ENCODE measurements around the gene HSD3B2.

HSD3B2 gene

DNA sequence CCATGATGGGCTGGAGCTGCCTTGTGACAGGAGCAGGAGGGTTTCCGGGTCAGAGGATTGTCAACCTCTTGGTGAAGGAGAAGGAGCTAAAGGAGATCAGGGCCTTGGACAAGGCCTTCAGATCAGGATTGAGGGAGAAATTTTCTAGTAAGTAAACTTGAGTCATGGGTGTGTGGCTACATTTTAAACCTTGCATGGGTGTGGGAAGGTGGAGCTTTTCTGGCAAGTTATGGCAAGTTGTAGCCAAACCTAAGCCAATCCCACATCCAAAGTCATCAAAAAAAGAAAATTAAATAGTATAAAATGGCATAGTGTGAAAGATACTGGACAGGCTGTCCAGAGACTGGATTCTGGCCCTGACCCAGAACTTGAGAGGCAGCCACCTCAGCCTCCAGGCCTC is 52.3 kb downstream of the HSD3B2 start:
- no peak for DNase-seq

GRCh38 chr1:119467857-119468668 is 53.1 kb downstream of the HSD3B2 start:
- peak; percentile 4 for DNase-seq

- DNase-seq = no peak
Measured at GRCh38 chr1:119469741-119470140, 54.8 kb downstream of the HSD3B2 start.

- no peak for DNase-seq
Measured at GRCh38 chr1:119470377-119470776, 55.4 kb downstream of the HSD3B2 start.

DNA sequence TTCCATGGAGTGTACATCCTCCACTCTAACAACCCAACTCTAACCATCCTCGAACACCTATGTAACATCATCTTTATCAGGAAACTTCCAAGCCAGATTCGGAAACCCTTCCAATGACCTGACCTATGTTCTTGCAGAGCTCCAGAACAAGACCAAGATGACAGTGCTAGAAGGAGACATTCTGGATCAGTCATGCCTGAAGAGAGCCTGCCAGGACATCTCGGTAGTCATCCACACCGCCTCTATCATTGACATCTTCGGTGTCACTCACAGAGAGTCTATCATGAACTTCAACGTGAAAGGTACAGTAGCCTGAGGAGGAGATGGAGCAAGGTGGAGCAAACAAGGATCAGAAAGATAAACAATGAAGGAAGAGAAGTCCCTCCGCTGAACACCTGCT is 56.0 kb downstream of the HSD3B2 start:
- no peak for DNase-seq

DNA sequence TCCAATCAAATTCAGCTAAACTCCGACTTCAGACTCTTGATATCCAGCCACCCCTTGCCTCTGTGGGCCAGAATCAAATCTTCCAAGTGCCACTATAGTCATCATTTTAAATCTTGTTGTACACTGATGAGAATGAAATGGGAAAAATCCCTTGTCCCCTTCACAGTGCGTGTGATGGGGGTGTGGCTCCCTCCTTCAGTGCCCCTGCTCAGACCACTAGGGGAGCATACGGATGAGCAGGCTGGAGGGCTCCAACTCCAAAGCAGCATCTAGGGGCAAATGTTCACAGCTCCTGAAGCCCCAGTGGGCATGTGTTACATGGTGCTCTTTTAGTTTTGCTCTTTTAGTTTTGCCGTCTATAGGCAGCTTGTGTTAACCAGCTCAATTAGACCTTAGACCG is 56.6 kb downstream of the HSD3B2 start:
- DNase-seq = no peak

DNA sequence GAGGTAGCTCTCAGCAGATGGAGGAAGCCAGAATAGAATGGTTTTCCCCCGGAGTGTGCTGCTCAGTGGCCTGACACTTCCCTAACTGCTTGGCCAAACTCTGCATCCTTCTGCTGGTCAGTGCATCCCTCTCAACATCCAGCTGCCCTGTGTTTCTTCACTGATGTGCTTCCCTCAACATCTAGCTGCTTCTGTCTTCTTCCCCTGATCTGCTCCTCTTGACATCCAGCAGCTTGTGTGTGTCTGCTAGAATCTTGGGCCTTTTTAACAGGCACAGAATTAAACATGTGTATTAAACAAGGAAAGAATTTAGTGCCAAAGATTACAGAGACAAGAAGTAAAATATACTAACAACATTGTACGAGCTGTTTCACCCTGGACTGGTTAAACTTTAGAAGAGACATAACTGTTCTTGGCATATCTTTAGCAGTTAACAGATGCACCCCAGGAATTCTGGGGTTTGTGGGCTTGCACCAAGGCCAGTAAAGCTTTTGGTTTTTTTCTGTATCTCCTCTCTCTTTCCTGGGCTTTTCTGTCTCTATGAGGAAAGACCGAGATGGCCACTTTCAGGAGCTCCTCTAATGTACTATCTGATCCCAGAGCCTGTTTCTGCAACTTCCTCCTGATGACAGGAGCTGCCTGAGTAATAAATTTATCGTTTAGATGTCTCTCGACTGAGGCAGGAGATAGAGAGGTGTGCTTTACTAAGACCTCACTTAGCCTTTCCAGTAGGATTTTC is 57.3 kb downstream of the HSD3B2 start:
- no peak for DNase-seq

Measured in NCI-H2029 treated with DMSO at 0.1 percent for 48 hours (cell line).